Liver (tissue), 9 donors: Measurements from ENCODE around the gene HACE1. TPM values are rescaled to one million over a fixed set of nuclear protein-coding genes. Genes with fewer than 3 reads are reported as not detected.

Source experiments
- DNase-seq: peaks from one replicate; pipeline ENCODE4 v3.0.0-alpha.2; 2017; ENCODE audit warnings: low spot score
- H3K27ac ChIP-seq, 2 donors: one replicate each; pipeline ENCODE4 v1.7.0; 2013; ENCODE audit warnings: inconsistent platforms in 2 of 2, low read length in 2 of 2, control low read depth in 1 of 2, low read depth in 1 of 2, mild to moderate bottlenecking in 1 of 2
- H3K27me3 ChIP-seq, 4 donors: one replicate each; pipeline versions ENCODE4 v1.6.1 to v1.7.0; 2013; ENCODE audit warnings: low read length in 3 of 4, inconsistent platforms in 1 of 4, mild to moderate bottlenecking in 1 of 4, moderate library complexity in 1 of 4; ENCODE audit not compliant: control insufficient read depth in 4 of 4, insufficient read depth in 4 of 4
- H3K36me3 ChIP-seq, 4 donors: one replicate each; pipeline versions ENCODE4 v1.6.1 to v1.7.0; 2013; ENCODE audit warnings: low read length in 3 of 4, mild to moderate bottlenecking in 3 of 4, low read depth in 1 of 4, moderate library complexity in 1 of 4; ENCODE audit not compliant: control insufficient read depth in 4 of 4, insufficient read depth in 3 of 4
- H3K4me1 ChIP-seq, 4 donors: one replicate each; pipeline versions ENCODE4 v1.6.1 to v1.7.0; 2013; ENCODE audit warnings: low read length in 3 of 4, mild to moderate bottlenecking in 3 of 4, moderate library complexity in 1 of 4; ENCODE audit not compliant: control insufficient read depth in 4 of 4, insufficient read depth in 4 of 4
- H3K4me3 ChIP-seq, 3 donors: one replicate each; pipeline versions ENCODE4 v1.6.1 to v1.7.0; 2013; ENCODE audit warnings: low read length in 3 of 3, control low read depth in 1 of 3, low read depth in 1 of 3, mild to moderate bottlenecking in 1 of 3
- H3K9ac ChIP-seq, 2 donors: one replicate each; pipeline ENCODE4 v1.7.0; 2013; ENCODE audit warnings: low read length in 2 of 2, mild to moderate bottlenecking in 2 of 2, moderate library complexity in 2 of 2, control low read depth in 1 of 2, low read depth in 1 of 2
- H3K9me3 ChIP-seq, 4 donors: one replicate each; pipeline versions ENCODE4 v1.6.1 to v1.7.0; 2013; ENCODE audit warnings: low read length in 3 of 4; ENCODE audit not compliant: control insufficient read depth in 4 of 4
- FOXA1 ChIP-seq: IDR thresholded peaks from 2 replicates; pipeline ENCODE4 v1.6.1; 2016; ENCODE audit warnings: antibody characterized with exemption
- FOXA2 ChIP-seq: IDR thresholded peaks from 2 replicates; pipeline ENCODE4 v1.6.1; 2016; ENCODE audit warnings: antibody characterized with exemption
- HNF4A ChIP-seq, 2 donors: conservative IDR thresholded peaks; 2 replicates each; pipeline ENCODE4 v1.6.1; 2016; ENCODE audit warnings: antibody characterized with exemption in 2 of 2, mild to moderate bottlenecking in 2 of 2
- NR2F2 ChIP-seq: IDR thresholded peaks from 2 replicates; pipeline ENCODE4 v1.6.1; 2016; ENCODE audit warnings: antibody characterized with exemption
- RAD21 ChIP-seq, 2 donors: IDR thresholded peaks; 2 replicates each; pipeline ENCODE4 v1.6.1; 2016; ENCODE audit warnings: antibody characterized with exemption in 2 of 2, mild to moderate bottlenecking in 2 of 2
- SP1 ChIP-seq: IDR thresholded peaks from 2 replicates; pipeline ENCODE4 v1.6.1; 2018; ENCODE audit warnings: antibody characterized with exemption, mild to moderate bottlenecking
- YY1 ChIP-seq: IDR thresholded peaks from 2 replicates; pipeline ENCODE4 v1.6.1; 2016; ENCODE audit warnings: antibody characterized with exemption, mild to moderate bottlenecking
- WGBS: extraction: QIAGEN DNeasy Blood & Tissue Kit; methylation state at CpG from one replicate; pipeline ENCODE4 v1.1.7; 2013; 5-methylcytosine and 5-hydroxymethylcytosine counted together
- polyA plus RNA-seq, 2 donors: library from polyadenylated mRNA; stranded (reverse) in 1 of 2; unstranded in 1 of 2; fragments of 200-250 nt in 1 of 2; fragments of >200 nt in 1 of 2; fragmentation: Nextera tagmentation in 1 of 2; extraction: Ambion mirVana in 1 of 2; gene quantifications; one replicate each; pipeline versions ENCODE4 v1.2.1 to v1.2.3, GENCODE V29; 2013 to 2015
- total RNA-seq, 2 donors: library from RNA; depleted of rRNA; stranded (reverse); fragments of >200 nt; gene quantifications; one replicate each; pipeline ENCODE4 v1.2.3, GENCODE V29; 2014
- TF ChIP-seq, protein P1 (sequence below): IDR thresholded peaks from 2 replicates; pipeline ENCODE4 v1.6.1; 2016; ENCODE audit warnings: antibody characterized with exemption, mild to moderate bottlenecking
- TF ChIP-seq, protein P2 (sequence below): IDR thresholded peaks from 2 replicates; pipeline ENCODE4 v1.6.1; 2016; ENCODE audit warnings: antibody characterized with exemption
- donor health status: healthy.
- donor health status: healthy.
- donor health status: healthy.
- donor health status: healthy.
- donor health status: healthy.

HACE1 gene, protein sequence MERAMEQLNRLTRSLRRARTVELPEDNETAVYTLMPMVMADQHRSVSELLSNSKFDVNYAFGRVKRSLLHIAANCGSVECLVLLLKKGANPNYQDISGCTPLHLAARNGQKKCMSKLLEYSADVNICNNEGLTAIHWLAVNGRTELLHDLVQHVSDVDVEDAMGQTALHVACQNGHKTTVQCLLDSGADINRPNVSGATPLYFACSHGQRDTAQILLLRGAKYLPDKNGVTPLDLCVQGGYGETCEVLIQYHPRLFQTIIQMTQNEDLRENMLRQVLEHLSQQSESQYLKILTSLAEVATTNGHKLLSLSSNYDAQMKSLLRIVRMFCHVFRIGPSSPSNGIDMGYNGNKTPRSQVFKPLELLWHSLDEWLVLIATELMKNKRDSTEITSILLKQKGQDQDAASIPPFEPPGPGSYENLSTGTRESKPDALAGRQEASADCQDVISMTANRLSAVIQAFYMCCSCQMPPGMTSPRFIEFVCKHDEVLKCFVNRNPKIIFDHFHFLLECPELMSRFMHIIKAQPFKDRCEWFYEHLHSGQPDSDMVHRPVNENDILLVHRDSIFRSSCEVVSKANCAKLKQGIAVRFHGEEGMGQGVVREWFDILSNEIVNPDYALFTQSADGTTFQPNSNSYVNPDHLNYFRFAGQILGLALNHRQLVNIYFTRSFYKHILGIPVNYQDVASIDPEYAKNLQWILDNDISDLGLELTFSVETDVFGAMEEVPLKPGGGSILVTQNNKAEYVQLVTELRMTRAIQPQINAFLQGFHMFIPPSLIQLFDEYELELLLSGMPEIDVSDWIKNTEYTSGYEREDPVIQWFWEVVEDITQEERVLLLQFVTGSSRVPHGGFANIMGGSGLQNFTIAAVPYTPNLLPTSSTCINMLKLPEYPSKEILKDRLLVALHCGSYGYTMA
- 1 to 10 TPM; 3.7 to 7.2 TPM for total RNA-seq
- 1 to 10 TPM; 1.3 TPM for polyA plus RNA-seq

DNA sequence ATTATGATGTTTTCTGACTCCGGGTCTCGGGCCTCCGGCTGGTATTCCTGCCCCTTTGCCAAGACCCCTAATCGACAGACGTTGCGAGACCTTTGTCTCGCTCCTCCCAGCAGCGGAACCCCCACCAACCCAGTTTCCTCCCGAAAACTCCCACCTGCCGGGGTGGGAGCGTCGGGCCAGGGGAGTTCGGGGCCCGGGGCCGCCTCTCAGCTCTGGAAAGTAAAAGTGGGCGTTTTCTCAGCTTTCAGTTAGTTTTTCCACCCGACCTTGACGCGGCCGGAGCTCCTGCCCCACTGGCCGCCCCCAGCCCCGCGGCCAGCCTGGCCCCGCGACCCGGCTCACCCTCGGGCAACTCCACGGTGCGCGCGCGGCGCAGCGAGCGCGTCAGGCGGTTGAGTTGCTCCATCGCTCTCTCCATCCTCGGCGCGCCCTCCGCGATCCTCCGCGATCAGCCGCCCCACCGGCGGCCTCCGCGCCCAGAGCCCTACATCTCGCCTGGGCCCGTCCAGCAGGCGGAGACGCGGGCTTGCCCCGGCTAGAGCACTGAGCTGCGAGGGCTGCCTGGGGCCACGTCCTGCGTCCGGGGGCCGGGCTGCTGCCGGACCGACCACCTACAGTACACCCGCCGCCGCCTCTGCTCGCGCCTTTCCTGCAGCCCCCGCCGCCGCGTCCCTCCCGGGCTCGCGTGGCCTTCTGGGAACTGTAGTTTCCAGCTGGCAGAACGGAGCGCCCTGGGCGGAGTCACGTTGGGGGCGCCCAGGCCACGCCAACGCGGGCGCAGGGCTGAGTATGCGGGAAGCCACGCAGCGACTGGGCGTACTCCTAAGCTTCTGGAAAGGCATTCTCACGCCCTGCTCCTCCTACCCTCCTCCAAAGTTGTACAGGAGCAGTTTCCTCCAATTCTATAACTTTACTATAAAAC is at the start of gene HACE1:
HACE1 (minus strand) TSS at position 695 of the 922 bp plus-strand sequence; CDS start at position 418, 277 bp downstream.
- peak within 1 kb of the TSS; percentile 69 to 90 (median 86) for H3K4me3 ChIP-seq
- peak within 1 kb of the TSS; percentile 5 to 67 for H3K27ac ChIP-seq
- TF ChIP-seq FOXA1 (no peak), YY1 (peak; percentile 30), SP1 (peak; percentile 18), RAD21 (IDR thresholded peaks at IDR 0.05) (peak in 1 of 2 donors; percentile 22), HNF4A (conservative IDR thresholded peaks at IDR 0.05) (peak in 1 of 2 donors; percentile 21)
- TF ChIP-seq, protein P1, sequence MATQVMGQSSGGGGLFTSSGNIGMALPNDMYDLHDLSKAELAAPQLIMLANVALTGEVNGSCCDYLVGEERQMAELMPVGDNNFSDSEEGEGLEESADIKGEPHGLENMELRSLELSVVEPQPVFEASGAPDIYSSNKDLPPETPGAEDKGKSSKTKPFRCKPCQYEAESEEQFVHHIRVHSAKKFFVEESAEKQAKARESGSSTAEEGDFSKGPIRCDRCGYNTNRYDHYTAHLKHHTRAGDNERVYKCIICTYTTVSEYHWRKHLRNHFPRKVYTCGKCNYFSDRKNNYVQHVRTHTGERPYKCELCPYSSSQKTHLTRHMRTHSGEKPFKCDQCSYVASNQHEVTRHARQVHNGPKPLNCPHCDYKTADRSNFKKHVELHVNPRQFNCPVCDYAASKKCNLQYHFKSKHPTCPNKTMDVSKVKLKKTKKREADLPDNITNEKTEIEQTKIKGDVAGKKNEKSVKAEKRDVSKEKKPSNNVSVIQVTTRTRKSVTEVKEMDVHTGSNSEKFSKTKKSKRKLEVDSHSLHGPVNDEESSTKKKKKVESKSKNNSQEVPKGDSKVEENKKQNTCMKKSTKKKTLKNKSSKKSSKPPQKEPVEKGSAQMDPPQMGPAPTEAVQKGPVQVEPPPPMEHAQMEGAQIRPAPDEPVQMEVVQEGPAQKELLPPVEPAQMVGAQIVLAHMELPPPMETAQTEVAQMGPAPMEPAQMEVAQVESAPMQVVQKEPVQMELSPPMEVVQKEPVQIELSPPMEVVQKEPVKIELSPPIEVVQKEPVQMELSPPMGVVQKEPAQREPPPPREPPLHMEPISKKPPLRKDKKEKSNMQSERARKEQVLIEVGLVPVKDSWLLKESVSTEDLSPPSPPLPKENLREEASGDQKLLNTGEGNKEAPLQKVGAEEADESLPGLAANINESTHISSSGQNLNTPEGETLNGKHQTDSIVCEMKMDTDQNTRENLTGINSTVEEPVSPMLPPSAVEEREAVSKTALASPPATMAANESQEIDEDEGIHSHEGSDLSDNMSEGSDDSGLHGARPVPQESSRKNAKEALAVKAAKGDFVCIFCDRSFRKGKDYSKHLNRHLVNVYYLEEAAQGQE = no peak
- under 1% methylated on average over 89 of the region's 89 CpGs for WGBS
- H3K27me3 ChIP-seq = no peaks in the 10 kb centered on the region
- no peaks in the 10 kb centered on the region for H3K9me3 ChIP-seq
- peak; percentile 89 for DNase-seq
- no peaks in the 10 kb centered on the region for H3K36me3 ChIP-seq
- H3K4me1 ChIP-seq = peaks cover 3 to 7% (median 5%) of the 10 kb centered on the region in 4 donors
- H3K9ac ChIP-seq = peak within 1 kb of the TSS; percentile 66 to 71

DNA sequence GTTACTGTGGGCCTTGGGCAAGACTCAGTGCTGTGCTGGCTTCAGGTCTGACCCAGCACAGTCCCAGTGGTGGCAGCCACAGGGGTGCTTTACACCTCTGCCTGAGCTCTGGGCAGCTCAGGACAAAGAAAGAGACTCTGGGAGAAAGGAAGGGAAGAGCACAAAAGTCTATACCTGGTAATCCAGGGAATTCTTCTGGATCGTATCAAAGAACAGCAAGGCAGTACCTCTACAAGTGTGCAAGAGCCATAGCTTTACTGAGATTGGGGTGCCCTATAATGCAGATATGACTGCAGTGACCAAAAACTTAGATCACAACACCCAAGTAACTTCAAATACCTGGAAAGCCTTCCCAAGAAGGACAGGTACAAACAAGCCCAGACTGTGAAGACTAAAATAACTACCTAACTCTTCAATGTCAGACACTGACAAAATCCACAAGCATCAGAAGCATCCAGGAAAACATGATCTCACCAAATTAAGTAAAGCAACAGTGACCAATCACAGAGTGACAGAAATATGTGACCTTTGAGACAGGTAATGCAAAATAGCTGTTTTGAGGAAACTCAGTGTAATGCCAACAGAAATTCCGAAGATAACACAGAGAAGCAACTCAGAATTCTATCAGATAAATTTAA is 49.3 kb upstream of the HACE1 start:
- no peak overlapping the region for H3K27ac ChIP-seq
- peaks cover 0 to 2% (median 0%) of the 10 kb centered on the region in 4 donors for H3K27me3 ChIP-seq
- H3K4me1 ChIP-seq = no peaks in the 10 kb centered on the region
- TF ChIP-seq FOXA2 = no peak
- no peak for TF ChIP-seq NR2F2
- TF ChIP-seq, protein P2, sequence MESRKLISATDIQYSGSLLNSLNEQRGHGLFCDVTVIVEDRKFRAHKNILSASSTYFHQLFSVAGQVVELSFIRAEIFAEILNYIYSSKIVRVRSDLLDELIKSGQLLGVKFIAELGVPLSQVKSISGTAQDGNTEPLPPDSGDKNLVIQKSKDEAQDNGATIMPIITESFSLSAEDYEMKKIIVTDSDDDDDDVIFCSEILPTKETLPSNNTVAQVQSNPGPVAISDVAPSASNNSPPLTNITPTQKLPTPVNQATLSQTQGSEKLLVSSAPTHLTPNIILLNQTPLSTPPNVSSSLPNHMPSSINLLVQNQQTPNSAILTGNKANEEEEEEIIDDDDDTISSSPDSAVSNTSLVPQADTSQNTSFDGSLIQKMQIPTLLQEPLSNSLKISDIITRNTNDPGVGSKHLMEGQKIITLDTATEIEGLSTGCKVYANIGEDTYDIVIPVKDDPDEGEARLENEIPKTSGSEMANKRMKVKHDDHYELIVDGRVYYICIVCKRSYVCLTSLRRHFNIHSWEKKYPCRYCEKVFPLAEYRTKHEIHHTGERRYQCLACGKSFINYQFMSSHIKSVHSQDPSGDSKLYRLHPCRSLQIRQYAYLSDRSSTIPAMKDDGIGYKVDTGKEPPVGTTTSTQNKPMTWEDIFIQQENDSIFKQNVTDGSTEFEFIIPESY = no peak
- TF ChIP-seq, protein P1 = no peak
- 81% methylated on average over 2 of the region's 2 CpGs for WGBS
- H3K9me3 ChIP-seq = peaks cover 0 to 10% (median 1%) of the 10 kb centered on the region in 4 donors
- H3K36me3 ChIP-seq = no peaks in the 10 kb centered on the region
- no peak overlapping the region for H3K4me3 ChIP-seq
- no peak overlapping the region for H3K9ac ChIP-seq
- no peak for DNase-seq
